SK-N-SH (cell line): ENCODE measurements around the gene ATP2B3. TPM values are rescaled to one million over a fixed set of nuclear protein-coding genes. Genes with fewer than 3 reads are reported as not detected.
A peak's percentile ranks its signal among the peaks of the same experiment; 100 is the strongest.

Experiments used
- CTCF ChIA-PET: fragments of 300-600, 350-600 bp; formaldehyde crosslinking; extraction: SDS; loops from one replicate; lab custom pipeline; 2021; lab: Yijun Ruan, JAX
- POLR2A ChIA-PET: fragments of 350-600 bp; sonication (Branson Sonifier 250); formaldehyde crosslinking; extraction: SDS; loops from one replicate; lab custom pipeline; 2020; ENCODE audit warnings: antibody characterized with exemption, inconsistent platforms; lab: Yijun Ruan, JAX
- DNase-seq: peaks from one replicate; pipeline ENCODE4 v3.0.0; 2012
- H2AFZ ChIP-seq: fragments of 200-600 bp; sonication (generic); 2 replicates; pipeline ENCODE4 v1.8.1; 2016; ENCODE audit warnings: antibody characterized with exemption, mild to moderate bottlenecking, low read depth
- H3F3A ChIP-seq: fragments of 200-600 bp; sonication (generic); replicated peaks from 2 replicates; pipeline ENCODE3; 2016; ENCODE audit warnings: antibody characterized with exemption, mild to moderate bottlenecking; ENCODE audit not compliant: insufficient read depth
- H3K27ac ChIP-seq, 2 experiments: fragments of 200-500 bp in 1 of 2; fragments of 200-600 bp in 1 of 2; sonication (Bioruptor generic) in 1 of 2; sonication (generic), shearing (Covaris generic) in 1 of 2; 2 replicates each; pipeline versions ENCODE4 v1.5.1 to v1.6.1; 2014 to 2016; ENCODE audit warnings: low read depth in 2 of 2, inconsistent platforms in 1 of 2, low read length in 1 of 2, mild to moderate bottlenecking in 1 of 2, mixed read lengths in 1 of 2
- H3K27me3 ChIP-seq: fragments of 200-600 bp; sonication (generic), shearing (Covaris generic); 2 replicates; pipeline ENCODE4 v1.6.1; 2016; ENCODE audit warnings: mixed run types; ENCODE audit not compliant: insufficient read depth
- H3K36me3 ChIP-seq, 2 experiments: fragments of 200-500 bp in 1 of 2; fragments of 200-600 bp in 1 of 2; sonication (Bioruptor generic) in 1 of 2; sonication (generic) in 1 of 2; replicated peaks in 1 of 2; 2 replicates each; pipeline versions ENCODE3 to v1.5.1; 2014 to 2016; ENCODE audit warnings: low read length in 1 of 2, mild to moderate bottlenecking in 1 of 2; ENCODE audit not compliant: insufficient read depth in 2 of 2, control insufficient read depth in 1 of 2
- H3K4me1 ChIP-seq, 2 experiments: fragments of 200-500 bp in 1 of 2; fragments of 200-600 bp in 1 of 2; sonication (Bioruptor generic) in 1 of 2; sonication (generic), shearing (Covaris generic) in 1 of 2; 2 replicates each; pipeline versions ENCODE4 v1.5.1 to v1.6.1; 2014 to 2016; ENCODE audit warnings: low read depth in 1 of 2, low read length in 1 of 2, mixed run types in 1 of 2; ENCODE audit not compliant: insufficient read depth in 2 of 2, control insufficient read depth in 1 of 2
- H3K4me2 ChIP-seq: fragments of 200-600 bp; sonication (generic), shearing (Covaris generic); 2 replicates; pipeline ENCODE4 v1.6.1; 2017; ENCODE audit warnings: mixed run types
- H3K4me3 ChIP-seq, 2 experiments: fragments of 200-500 bp in 1 of 2; fragments of 200-600 bp in 1 of 2; sonication (Bioruptor generic) in 1 of 2; sonication (generic), shearing (Covaris generic) in 1 of 2; 2 replicates each; pipeline versions ENCODE4 v1.5.1 to v1.8.1; 2014 to 2016; ENCODE audit warnings: low read depth in 2 of 2, inconsistent platforms in 1 of 2, low read length in 1 of 2, mild to moderate bottlenecking in 1 of 2, mixed read lengths in 1 of 2, moderate library complexity in 1 of 2
- H3K79me2 ChIP-seq: fragments of 200-600 bp; sonication (generic); 2 replicates; pipeline ENCODE4 v1.8.1; 2017; ENCODE audit warnings: mild to moderate bottlenecking; ENCODE audit not compliant: insufficient read depth
- H3K9ac ChIP-seq: fragments of 200-600 bp; sonication (generic); 2 replicates; pipeline ENCODE4 v1.6.1; 2017; ENCODE audit warnings: mixed run types
- H3K9me2 ChIP-seq: fragments of 200-600 bp; sonication (generic); 2 replicates; pipeline ENCODE4 v1.6.1; 2017; ENCODE audit warnings: mixed run types
- H3K9me3 ChIP-seq: fragments of 200-600 bp; sonication (generic); 2 replicates; pipeline ENCODE4 v1.6.1; 2017; ENCODE audit warnings: mixed run types, mild to moderate bottlenecking, moderate library complexity
- H4K20me1 ChIP-seq: fragments of 200-600 bp; sonication (generic); 2 replicates; pipeline ENCODE4 v1.6.1; 2017; ENCODE audit warnings: mild to moderate bottlenecking, mixed run types; ENCODE audit not compliant: insufficient read depth
- CHD2 ChIP-seq: fragments of 150-350 bp; IDR thresholded peaks from 2 replicates; pipeline ENCODE4 v1.6.1; 2018; ENCODE audit warnings: low read length; ENCODE audit not compliant: partially characterized antibody
- ELF1 ChIP-seq: IDR thresholded peaks from 2 replicates; pipeline ENCODE4 v1.4.0; 2012
- EP300 ChIP-seq, 2 experiments: IDR thresholded peaks; 2 replicates each; pipeline versions ENCODE4 v1.4.0 to v1.6.1; 2012; ENCODE audit warnings: borderline replicate concordance in 1 of 2, low read depth in 1 of 2, low read length in 1 of 2
- EZH2phosphoT487 ChIP-seq: fragments of 200-600 bp; sonication (generic); IDR thresholded peaks from 2 replicates; pipeline ENCODE4 v1.6.1; 2017; ENCODE audit warnings: low read depth, mixed run types, mild to moderate bottlenecking, antibody characterized with exemption, moderate library complexity, borderline replicate concordance
- IRF3 ChIP-seq: fragments of 150-350 bp; IDR thresholded peaks from 2 replicates; pipeline ENCODE4 v1.6.1; 2016; ENCODE audit warnings: mild to moderate bottlenecking, low read depth, low read length
- MAX ChIP-seq: IDR thresholded peaks from 2 replicates; pipeline ENCODE4 v1.4.0; 2012; ENCODE audit warnings: low read depth
- MEF2A ChIP-seq: IDR thresholded peaks from 2 replicates; pipeline ENCODE4 v1.4.0; 2012; ENCODE audit warnings: low read depth, borderline replicate concordance
- NFIC ChIP-seq: IDR thresholded peaks from 2 replicates; pipeline ENCODE4 v1.4.0; 2012; ENCODE audit warnings: borderline replicate concordance
- NRF1 ChIP-seq: IDR thresholded peaks from 2 replicates; pipeline ENCODE4 v1.6.1; 2012; ENCODE audit warnings: low read depth, mild to moderate bottlenecking, low read length
- PBX3 ChIP-seq: IDR thresholded peaks from 2 replicates; pipeline ENCODE4; 2012
- POLR2AphosphoS5 ChIP-seq: IDR thresholded peaks from 2 replicates; pipeline ENCODE4 v1.6.1; 2012; ENCODE audit warnings: low read depth, low read length
- RAD21 ChIP-seq: IDR thresholded peaks from 2 replicates; pipeline ENCODE4 v1.6.1; 2012; ENCODE audit warnings: mild to moderate bottlenecking, low read length
- RCOR1 ChIP-seq: fragments of 150-350 bp; IDR thresholded peaks from 2 replicates; pipeline ENCODE4 v1.6.1; 2017; ENCODE audit warnings: antibody characterized with exemption, low read length
- REST ChIP-seq: IDR thresholded peaks from 2 replicates; pipeline ENCODE4 v1.6.1; 2012; ENCODE audit warnings: mild to moderate bottlenecking, low read depth, low read length, moderate library complexity
- RXRA ChIP-seq: IDR thresholded peaks from 2 replicates; pipeline ENCODE4 v1.4.0; 2012; ENCODE audit warnings: low read depth, mild to moderate bottlenecking, borderline replicate concordance
- SMC3 ChIP-seq: IDR thresholded peaks from 2 replicates; pipeline ENCODE4 v1.6.1; 2012; ENCODE audit warnings: low read depth, low read length, improper control_type of control experiment
- USF2 ChIP-seq: fragments of 150-350 bp; IDR thresholded peaks from 2 replicates; pipeline ENCODE4 v1.6.1; 2017; ENCODE audit warnings: antibody characterized with exemption, low read length, low read depth, borderline replicate concordance
- YY1 ChIP-seq: IDR thresholded peaks from 2 replicates; pipeline ENCODE4 v1.4.0; 2012; ENCODE audit warnings: low read depth, mild to moderate bottlenecking
- WGBS: methylation state at CpG from one replicate; pipeline ENCODE4 v1.1.6; 2017; ENCODE audit warnings: low lambda C conversion rate; 5-methylcytosine and 5-hydroxymethylcytosine counted together
- polyA plus RNA-seq, 3 experiments: library from polyadenylated mRNA; depleted of rRNA; stranded (reverse); fragments of >200 nt; gene quantifications; 2 replicates each; pipeline ENCODE4 v1.2.3, GENCODE V29; 2012

Gene ATP2B3
- polyA plus RNA-seq, 1 of the 3 experiments (the other 2 are of a cell fraction), result 0.16 TPM

- 82% methylated on average over 9 of the region's 10 CpGs for WGBS
- Histone ChIP-seq H2AFZ (no peak overlapping the region), H3K9me3 (no peaks in the 10 kb centered on the region), H3K36me3 (no peaks in the 10 kb centered on the region), H3K4me3 (no peak overlapping the region), H3K9me2 (no peaks in the 10 kb centered on the region), H3K27me3 (no peaks in the 10 kb centered on the region), H3K4me1 (peaks cover 21 to 37% of the 10 kb centered on the region in 2 experiments; a peak in 3 of 4 replicates), H3K4me2 (no peak overlapping the region), H4K20me1 (no peaks in the 10 kb centered on the region), H3F3A (no peaks in the 10 kb centered on the region)
- CTCF ChIA-PET, result interaction anchor here (1.0 to 11.6 kb wide), 6 partner anchors 13 to 194 kb away, joined by 3 to 203 read pairs (median 18); partner anchors contain the start of gene BGN
- DNase-seq, result no peak
- TF ChIP-seq RAD21, result no peak
- no peak for TF ChIP-seq USF2
- no peak for TF ChIP-seq MEF2A
- no peak for TF ChIP-seq ELF1
- TF ChIP-seq NRF1, result no peak
- TF ChIP-seq CHD2, result no peak
- TF ChIP-seq YY1, result no peak
- no peak for TF ChIP-seq PBX3
- no peak for TF ChIP-seq IRF3
- no peak for TF ChIP-seq MAX
- no peak for TF ChIP-seq RCOR1
- no peak for TF ChIP-seq RXRA
- TF ChIP-seq SMC3, result no peak
- TF ChIP-seq EZH2phosphoT487, result no peak
- TF ChIP-seq, all 33 proteins: peak for 0
- H3K79me2 ChIP-seq, result peaks cover 7% of the 10 kb centered on the region
- no peak overlapping the region; a peak in 1 of 4 replicates for H3K27ac ChIP-seq
- H3K9ac ChIP-seq, result no peak overlapping the region
- POLR2A ChIA-PET, result no interaction called here
Measured at GRCh38 chrX:153474266-153474665, 43.2 kb upstream of the ATP2B3 start.

GRCh38 chrX:153474718-153475117 lies 42.7 kb upstream of the ATP2B3 start:
- Histone ChIP-seq H3K4me2 (peak overlapping the region; percentile 19; the same call in 1 of the 2 replicates), H3K36me3 (no peaks in the 10 kb centered on the region), H3K9ac (no peak overlapping the region), H3K9me2 (no peaks in the 10 kb centered on the region), H3K27me3 (no peaks in the 10 kb centered on the region), H3K4me1 (peaks cover 21 to 34% of the 10 kb centered on the region in 2 experiments; a peak in 3 of 4 replicates), H3F3A (no peaks in the 10 kb centered on the region), H3K79me2 (peaks cover 3% of the 10 kb centered on the region; the same call in 1 of the 2 replicates), H3K9me3 (no peaks in the 10 kb centered on the region), H3K27ac (peak overlapping the region in 1 of 2 experiments; percentile 58; a peak in 1 of 4 replicates), H2AFZ (no peak overlapping the region), H3K4me3 (no peak overlapping the region)
- 85% methylated on average over 25 of the region's 59 CpGs for WGBS
- CTCF ChIA-PET, result interaction anchor here (1.0 to 11.6 kb wide), 3 partner anchors 13 to 194 kb away, joined by 3 to 203 read pairs (median 5); no protein-coding TSS in a partner anchor
- no peak for DNase-seq
- TF ChIP-seq NFIC (peak; percentile 19; the same call in 1 of the 2 replicates), RCOR1 (no peak), MAX (peak; percentile 72; the same call in 1 of the 2 replicates), POLR2AphosphoS5 (no peak), REST (no peak), EZH2phosphoT487 (no peak), PBX3 (no peak), EP300 (IDR thresholded peaks at IDR 0.05; ENCODE audit: borderline replicate concordance in 1 of 2, low read depth in 1 of 2, low read length in 1 of 2) (no peak)
- TF ChIP-seq, all 33 proteins: peak for 2
- H4K20me1 ChIP-seq, result no peaks in the 10 kb centered on the region
- POLR2A ChIA-PET, result no interaction called here
